C4-2B (cell line): Measurements from ENCODE around the gene TES.

ENCODE experiments used
- H3K27ac ChIP-seq: fragments of 450-650 bp; 2 replicates; pipeline ENCODE4 v1.5.1; 2017
- ZFX ChIP-seq: fragments of 450-650 bp; IDR thresholded peaks from 2 replicates; pipeline ENCODE4 v1.6.1; 2017
- TF ChIP-seq, protein P1 (sequence below): fragments of 450-650 bp; conservative IDR thresholded peaks from 2 replicates; pipeline ENCODE4 v1.5.1; 2017; ENCODE audit warnings: mild to moderate bottlenecking

The TES gene

DNA sequence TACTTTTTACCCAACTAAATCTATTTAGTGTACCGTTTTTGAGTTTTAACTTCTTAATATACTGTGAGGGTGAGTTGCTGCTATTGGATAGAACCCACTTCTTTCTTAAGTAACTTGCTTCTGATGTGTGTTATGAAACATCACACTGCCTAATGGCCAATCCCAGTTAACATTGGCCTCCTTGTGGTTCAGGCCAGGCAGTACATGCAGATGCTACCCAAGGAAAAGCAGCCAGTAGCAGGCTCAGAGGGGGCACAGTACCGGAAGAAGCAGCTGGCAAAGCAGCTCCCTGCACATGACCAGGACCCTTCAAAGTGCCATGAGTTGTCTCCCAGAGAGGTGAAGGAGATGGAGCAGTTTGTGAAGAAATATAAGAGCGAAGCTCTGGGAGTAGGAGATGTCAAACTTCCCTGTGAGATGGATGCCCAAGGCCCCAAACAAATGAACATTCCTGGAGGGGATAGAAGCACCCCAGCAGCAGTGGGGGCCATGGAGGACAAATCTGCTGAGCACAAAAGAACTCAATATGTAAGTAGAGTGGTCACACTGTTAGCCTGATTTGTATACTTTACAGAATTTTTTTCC lies 39.7 kb downstream of the TES start:
- H3K27ac ChIP-seq: no peak overlapping the region
- TF ChIP-seq ZFX: no peak
- TF ChIP-seq, protein P1, sequence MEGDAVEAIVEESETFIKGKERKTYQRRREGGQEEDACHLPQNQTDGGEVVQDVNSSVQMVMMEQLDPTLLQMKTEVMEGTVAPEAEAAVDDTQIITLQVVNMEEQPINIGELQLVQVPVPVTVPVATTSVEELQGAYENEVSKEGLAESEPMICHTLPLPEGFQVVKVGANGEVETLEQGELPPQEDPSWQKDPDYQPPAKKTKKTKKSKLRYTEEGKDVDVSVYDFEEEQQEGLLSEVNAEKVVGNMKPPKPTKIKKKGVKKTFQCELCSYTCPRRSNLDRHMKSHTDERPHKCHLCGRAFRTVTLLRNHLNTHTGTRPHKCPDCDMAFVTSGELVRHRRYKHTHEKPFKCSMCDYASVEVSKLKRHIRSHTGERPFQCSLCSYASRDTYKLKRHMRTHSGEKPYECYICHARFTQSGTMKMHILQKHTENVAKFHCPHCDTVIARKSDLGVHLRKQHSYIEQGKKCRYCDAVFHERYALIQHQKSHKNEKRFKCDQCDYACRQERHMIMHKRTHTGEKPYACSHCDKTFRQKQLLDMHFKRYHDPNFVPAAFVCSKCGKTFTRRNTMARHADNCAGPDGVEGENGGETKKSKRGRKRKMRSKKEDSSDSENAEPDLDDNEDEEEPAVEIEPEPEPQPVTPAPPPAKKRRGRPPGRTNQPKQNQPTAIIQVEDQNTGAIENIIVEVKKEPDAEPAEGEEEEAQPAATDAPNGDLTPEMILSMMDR: peak; percentile 77

DNA sequence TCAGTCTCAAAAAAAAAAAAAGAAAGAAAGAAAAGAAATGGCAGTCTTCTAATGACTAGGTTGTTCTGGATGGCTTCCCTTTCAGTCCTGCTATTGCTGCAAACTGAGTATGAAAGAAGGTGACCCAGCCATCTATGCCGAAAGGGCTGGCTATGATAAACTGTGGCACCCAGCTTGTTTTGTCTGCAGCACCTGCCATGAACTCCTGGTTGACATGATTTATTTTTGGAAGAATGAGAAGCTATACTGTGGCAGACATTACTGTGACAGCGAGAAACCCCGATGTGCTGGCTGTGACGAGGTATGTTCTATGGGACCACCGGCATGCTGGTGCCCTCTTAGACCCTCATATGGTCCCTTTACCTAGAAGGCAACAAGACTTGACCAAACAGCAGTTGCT lies 41.3 kb downstream of the TES start:
- TF ChIP-seq, protein P1: no peak
- no peak for TF ChIP-seq ZFX

DNA sequence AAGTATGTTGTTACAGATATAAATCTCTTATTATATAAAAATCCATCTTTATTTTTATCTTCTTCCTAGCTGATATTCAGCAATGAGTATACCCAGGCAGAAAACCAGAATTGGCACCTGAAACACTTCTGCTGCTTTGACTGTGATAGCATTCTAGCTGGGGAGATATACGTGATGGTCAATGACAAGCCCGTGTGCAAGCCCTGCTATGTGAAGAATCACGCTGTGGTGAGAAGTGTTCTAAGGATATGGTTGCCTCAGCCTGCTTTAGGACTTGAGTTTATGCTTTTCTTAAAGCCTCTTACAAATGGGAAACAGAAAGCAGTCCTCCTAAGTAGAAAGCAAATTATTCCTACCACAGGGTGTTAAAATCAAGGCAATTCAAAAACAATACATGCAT lies 41.9 kb downstream of the TES start:
- H3K27ac ChIP-seq: no peak overlapping the region
- no peak for TF ChIP-seq ZFX
- TF ChIP-seq, protein P1: no peak

More for the DNA sequence above, 41.3 kb downstream of the TES start:
- H3K27ac ChIP-seq: no peak overlapping the region

DNA sequence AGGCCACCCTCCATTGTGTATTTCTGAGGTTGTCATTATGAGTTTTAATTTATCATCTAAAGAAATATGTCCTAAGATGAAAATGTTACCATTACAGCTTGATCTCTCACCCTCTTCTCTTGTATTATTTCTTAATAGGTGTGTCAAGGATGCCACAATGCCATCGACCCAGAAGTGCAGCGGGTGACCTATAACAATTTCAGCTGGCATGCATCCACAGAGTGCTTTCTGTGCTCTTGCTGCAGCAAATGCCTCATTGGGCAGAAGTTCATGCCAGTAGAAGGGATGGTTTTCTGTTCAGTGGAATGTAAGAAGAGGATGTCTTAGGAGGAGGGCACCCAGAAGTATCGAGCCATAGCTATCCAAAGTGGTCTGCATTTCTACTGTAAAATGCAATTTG lies 46.8 kb downstream of the TES start:
- no peak overlapping the region for H3K27ac ChIP-seq
- TF ChIP-seq, protein P1: no peak
- TF ChIP-seq ZFX: no peak

DNA sequence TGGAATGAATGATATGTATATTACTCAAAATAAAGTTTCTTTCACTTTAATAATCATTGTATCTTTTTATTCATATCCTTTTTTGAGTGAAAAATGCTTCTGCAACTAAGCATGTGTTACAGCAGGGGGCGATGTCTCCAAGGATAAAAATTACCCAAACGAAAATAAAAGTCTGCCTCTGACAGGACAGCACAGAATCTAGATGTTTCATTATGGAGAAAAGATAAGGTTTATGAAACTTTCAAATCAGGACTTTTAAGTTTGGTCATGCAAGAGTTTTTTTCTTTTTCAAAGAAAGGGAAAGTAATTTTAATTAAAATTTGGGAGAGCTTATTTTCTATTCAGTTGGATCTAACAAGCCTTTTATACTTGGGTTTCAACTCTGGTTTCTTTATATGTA lies 48.4 kb downstream of the TES start:
- H3K27ac ChIP-seq: no peak overlapping the region

DNA sequence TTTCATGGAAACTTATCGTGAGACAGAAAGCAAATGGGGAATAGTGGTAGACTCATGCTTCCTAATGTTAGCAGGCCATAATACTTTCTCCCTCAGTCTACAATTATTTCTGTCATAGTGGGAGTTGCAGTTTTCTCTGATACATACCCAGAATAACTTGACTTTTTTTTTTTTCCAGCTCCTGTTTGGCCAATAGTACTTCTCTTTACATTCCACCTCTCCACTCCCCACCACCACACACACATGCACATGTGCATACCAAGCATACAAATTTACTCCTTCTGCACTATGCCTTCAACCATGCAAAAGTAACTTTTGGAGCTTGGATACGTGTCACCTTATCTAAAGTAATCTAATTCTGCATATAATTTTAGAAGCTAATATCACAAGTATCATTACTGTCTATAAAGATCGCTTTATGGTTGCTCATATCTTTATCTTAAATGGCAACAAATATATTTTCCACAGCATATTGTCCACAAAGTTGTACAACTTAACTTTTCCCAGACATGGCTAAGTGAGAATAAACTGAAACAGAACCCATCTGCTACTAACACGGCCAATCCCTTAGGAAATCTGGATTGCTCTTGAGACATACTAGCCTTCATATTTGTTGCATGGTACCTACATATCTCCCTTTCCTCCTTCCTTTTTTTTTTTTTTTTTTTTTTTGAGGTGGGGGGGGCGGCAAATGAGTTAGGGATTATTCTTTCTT lies 49.0 kb downstream of the TES start:
- TF ChIP-seq ZFX: no peak
- TF ChIP-seq, protein P1: no peak
- H3K27ac ChIP-seq: no peak overlapping the region

More for the DNA sequence above, 48.4 kb downstream of the TES start:
- no peak for TF ChIP-seq ZFX
- TF ChIP-seq, protein P1: peak; percentile 92

DNA sequence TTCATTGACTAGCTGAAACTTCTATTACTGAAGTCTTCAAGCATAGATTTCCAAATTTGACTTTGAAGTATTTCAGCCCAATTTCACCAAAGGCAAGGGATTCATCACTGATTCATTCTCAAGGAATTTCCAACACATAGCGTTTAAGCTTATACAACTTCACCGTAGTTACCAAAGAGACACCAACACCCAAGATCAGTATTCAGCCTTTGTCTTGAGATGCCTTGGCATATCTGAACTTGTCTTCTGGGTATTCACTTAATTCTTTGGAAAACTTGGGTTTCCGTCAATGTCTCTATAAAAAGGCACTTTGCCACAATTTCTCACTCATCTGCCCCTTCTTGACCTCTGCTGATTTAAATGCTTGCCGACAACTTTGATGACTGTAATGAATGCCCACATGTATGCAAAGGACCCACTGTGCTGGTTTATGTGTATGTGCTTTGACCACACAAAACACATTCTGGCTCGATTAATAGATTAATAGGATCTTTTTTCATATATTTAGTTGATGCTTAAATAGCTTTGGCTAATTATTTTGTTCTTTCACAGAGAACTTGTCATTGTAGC lies 49.6 kb downstream of the TES start:
- TF ChIP-seq ZFX: no peak
- TF ChIP-seq, protein P1: no peak
- no peak overlapping the region for H3K27ac ChIP-seq
